WI38 (cell line): ENCODE results near the gene LMO7.

Source experiments
- H3K4me3 ChIP-seq: 2 replicates; pipeline ENCODE4 v1.5.1; 2011; ENCODE audit warnings: low read depth, mild to moderate bottlenecking, control low read depth, low read length
- CTCF ChIP-seq: IDR thresholded peaks from 2 replicates; pipeline ENCODE4 v1.5.1; 2012; ENCODE audit warnings: low read depth, mild to moderate bottlenecking, control low read depth, low read length

The LMO7 gene

GRCh38 chr13:75704927-75705288 is 68.8 kb downstream of the LMO7 start:
- H3K4me3 ChIP-seq = no peak overlapping the region

DNA sequence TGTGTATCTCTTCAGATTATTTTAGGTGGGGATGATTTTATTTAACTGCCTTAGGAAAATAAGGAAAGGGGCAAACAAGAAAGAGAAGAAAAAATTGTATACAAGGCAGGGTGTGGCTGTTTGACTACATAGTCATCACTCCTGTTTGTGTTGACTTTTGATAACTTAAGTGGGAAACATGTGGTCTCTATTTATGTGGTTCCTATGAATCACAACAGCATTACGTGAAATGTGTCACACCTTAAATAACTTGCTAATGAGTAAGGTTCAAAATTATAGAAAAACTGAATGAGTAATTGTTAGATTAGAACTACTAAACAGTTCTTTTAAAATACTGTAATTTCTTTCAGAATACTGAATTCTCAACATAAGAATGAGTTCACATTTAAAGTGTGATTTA is 69.3 kb downstream of the LMO7 start:
- H3K4me3 ChIP-seq = no peak overlapping the region
- no peak for TF ChIP-seq CTCF

More at GRCh38 chr13:75704927-75705288, 68.8 kb downstream of the LMO7 start:
- no peak for TF ChIP-seq CTCF

GRCh38 chr13:75705908-75706307 is 69.8 kb downstream of the LMO7 start:
- no peak for TF ChIP-seq CTCF
- H3K4me3 ChIP-seq = no peak overlapping the region

GRCh38 chr13:75713852-75714251 is 77.7 kb downstream of the LMO7 start:
- H3K4me3 ChIP-seq = no peak overlapping the region
- TF ChIP-seq CTCF = no peak

- H3K4me3 ChIP-seq = no peak overlapping the region
- TF ChIP-seq CTCF = no peak
Observed at GRCh38 chr13:75715601-75716523, 79.7 kb downstream of the LMO7 start.

DNA sequence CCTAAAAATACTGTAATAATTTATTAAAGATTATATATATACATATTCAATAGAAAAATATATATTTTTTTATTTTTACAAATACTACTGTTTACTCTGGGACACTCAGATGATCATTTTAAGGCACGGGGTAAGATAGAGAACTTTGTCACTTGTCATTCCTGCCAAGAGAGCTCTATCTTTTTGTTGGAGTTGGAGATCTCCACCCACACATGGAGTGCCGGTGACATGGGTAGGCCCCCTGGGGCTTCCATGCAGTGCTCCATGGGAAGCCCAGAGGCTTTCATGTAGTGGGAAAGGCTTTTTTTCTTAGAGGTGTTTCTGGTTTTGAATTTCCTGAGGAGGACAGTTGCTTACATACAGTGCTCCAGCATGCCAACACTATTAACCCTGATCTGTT is 81.4 kb downstream of the LMO7 start:
- no peak overlapping the region for H3K4me3 ChIP-seq
- TF ChIP-seq CTCF = no peak

DNA sequence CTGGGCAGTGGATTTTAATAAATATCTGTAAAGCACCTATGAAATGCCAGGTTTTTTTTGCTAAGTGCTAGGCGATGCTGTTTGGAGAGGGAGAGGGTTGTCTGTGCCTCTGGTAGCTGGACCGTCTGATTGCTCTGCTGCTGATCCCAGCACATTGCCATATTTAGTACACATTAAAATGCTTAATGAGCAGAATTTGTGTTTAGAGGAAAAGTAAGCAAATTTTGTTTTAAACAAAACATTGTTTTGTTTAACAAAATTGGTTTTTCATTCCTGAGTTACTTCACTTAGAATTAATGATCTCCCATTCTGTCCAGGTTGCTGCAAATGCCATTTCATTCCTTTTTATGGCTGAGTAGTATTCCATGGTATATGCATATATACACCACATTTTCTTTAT is 85.2 kb downstream of the LMO7 start:
- H3K4me3 ChIP-seq = no peak overlapping the region
- no peak for TF ChIP-seq CTCF
